A549 (cell line): ENCODE results near the gene IL19.
A peak's percentile ranks its signal among the peaks of the same experiment; 100 is the strongest.

Source experiments
- BCL3 ChIP-seq: fragments of >200 bp; sonication (Bioruptor Twin); formaldehyde crosslinking; IDR thresholded peaks from 3 replicates; pipeline ENCODE4 v1.6.1; 2016
- BHLHE40 ChIP-seq: IDR thresholded peaks from 2 replicates; pipeline ENCODE4 v1.6.1; 2012; ENCODE audit warnings: low read depth, low read length, inconsistent platforms
- CEBPB ChIP-seq, 2 experiments: fragments of >200 bp in 1 of 2; sonication (Bioruptor Twin) in 1 of 2; formaldehyde crosslinking in 1 of 2; IDR thresholded peaks; 2 replicates each; pipeline ENCODE4 v1.6.1; 2012 to 2016
- CTCF ChIP-seq: fragments of >200 bp; sonication (Bioruptor Twin); formaldehyde crosslinking; IDR thresholded peaks from 3 replicates; pipeline ENCODE4 v1.5.1; 2016
- HDAC2 ChIP-seq: fragments of 200-600 bp; sonication (generic); IDR thresholded peaks from 2 replicates; pipeline ENCODE4 v1.6.1; 2016
- KDM1A ChIP-seq: fragments of 200-600 bp; sonication (generic); IDR thresholded peaks from 2 replicates; pipeline ENCODE4 v1.6.1; 2016; ENCODE audit warnings: low read depth, mild to moderate bottlenecking
- MAX ChIP-seq: IDR thresholded peaks from 2 replicates; pipeline ENCODE4 v1.6.1; 2012
- MYC ChIP-seq: IDR thresholded peaks from 2 replicates; pipeline ENCODE4 v1.6.1; 2012; ENCODE audit warnings: mild to moderate bottlenecking, inconsistent platforms, low read length, improper control_type of control experiment, borderline replicate concordance
- POLR2A ChIP-seq: IDR thresholded peaks from 2 replicates; pipeline ENCODE4 v1.6.1; 2012; ENCODE audit warnings: mild to moderate bottlenecking, low read length
- POLR2AphosphoS2 ChIP-seq: conservative IDR thresholded peaks from 2 replicates; pipeline ENCODE4 v1.6.1; 2012; ENCODE audit warnings: low read length, improper control_type of control experiment, inconsistent platforms
- REST ChIP-seq: fragments of 200-600 bp; sonication (generic); IDR thresholded peaks from 2 replicates; pipeline ENCODE4 v1.6.1; 2016; ENCODE audit warnings: antibody characterized with exemption, mild to moderate bottlenecking, moderate library complexity
- USF2 ChIP-seq: fragments of 450-650 bp; IDR thresholded peaks from 2 replicates; pipeline ENCODE4 v1.6.1; 2014; ENCODE audit warnings: antibody characterized with exemption
- ZFP36 ChIP-seq: fragments of 450-650 bp; IDR thresholded peaks from 2 replicates; pipeline ENCODE4 v1.6.1; 2014; ENCODE audit warnings: borderline replicate concordance; ENCODE audit not compliant: partially characterized antibody

GRCh38 chr1:206851341-206852010 lies 80.9 kb downstream of the IL19 start:
- TF ChIP-seq USF2 (peak; percentile 31; the same call in 1 of the 2 replicates), BCL3 (no peak), MAX (no peak), CTCF (no peak), ZFP36 (no peak), CEBPB (IDR thresholded peaks at IDR 0.05) (no peak), HDAC2 (no peak), BHLHE40 (no peak), KDM1A (no peak), REST (no peak), POLR2AphosphoS2 (no peak), POLR2A (no peak), MYC (no peak)
